ENCODE results near the gene NR1I3. TPM values are rescaled to one million over a fixed set of nuclear protein-coding genes. Genes with fewer than 3 reads are reported as not detected.

Gene NR1I3
- total and polyA plus RNA-seq, 2 of the 13 experiments (the other 11 are each of a cell fraction or from before 2014, with no cell fraction given) = 0.62 to 0.95 TPM

DNA sequence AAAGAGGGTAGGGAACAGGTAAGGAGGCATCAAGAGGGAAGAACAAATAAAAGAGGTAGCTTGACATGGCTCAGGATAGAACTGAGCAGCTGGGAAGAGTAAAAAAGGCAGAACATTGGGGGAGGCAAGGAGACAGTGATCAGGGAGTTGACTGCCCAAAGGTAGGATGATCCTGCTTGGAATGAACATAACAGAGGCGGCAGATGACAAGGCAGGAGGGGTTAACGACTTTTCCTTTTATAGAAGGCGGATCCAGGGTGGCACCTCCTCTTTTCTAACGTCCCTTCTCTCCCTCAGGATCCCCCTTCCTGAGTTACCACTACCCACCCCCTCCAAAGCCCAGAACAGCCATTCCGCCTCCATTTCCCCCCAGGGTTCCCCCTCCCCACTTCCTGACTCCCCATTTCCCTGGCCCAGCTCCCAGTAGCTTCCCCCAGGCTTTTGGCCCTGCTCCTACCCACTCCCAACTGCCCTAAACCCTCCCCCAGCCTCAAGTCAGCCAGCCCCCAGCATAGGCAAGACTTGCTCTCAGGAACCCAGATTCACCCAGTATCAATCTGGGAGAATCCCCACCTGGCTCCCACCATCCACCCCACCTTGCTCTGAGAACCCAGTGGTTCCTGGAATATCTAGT, 38.4 kb downstream of the NR1I3 start:
- 57% methylated on average over 5 of the region's 5 CpGs for WGBS (ENCODE audit: low lambda C conversion rate)
- ATAC-seq (no peak), DNase-seq (ENCODE audit: low spot score) (no peak), FAIRE-seq (no peak)
- H3K27ac ChIP-seq (ENCODE audit: extremely low read length, insufficient read depth, low read length) = peak overlapping the region; percentile 70
- no peak overlapping the region for H2AFZ ChIP-seq (ENCODE audit: low read length)
- intact Hi-C loops (cut with micrococcal nuclease; ENCODE audit: unreplicated experiment) (no loop called here), in situ Hi-C loops (cut with HindIII; ENCODE audit: extremely low pct_ligation_motif_present, low pct_unique_long_range_greater_than_20kb) (loop anchor here (5.0 kb wide), 1 partner anchor 183 kb away; no protein-coding TSS in a partner anchor)
- H3K9me3 ChIP-seq (ENCODE audit: low read length) = no peaks in the 10 kb centered on the region
- peaks cover 20% of the 10 kb centered on the region for H3K79me2 ChIP-seq (ENCODE audit: insufficient read depth, low read length)
- H3K4me2 ChIP-seq (ENCODE audit: low read depth, low read length) = peak overlapping the region; percentile 98
- POLR2A ChIA-PET = interaction anchor here (1.2 to 3.5 kb wide), 7 partner anchors 19 to 190 kb away, joined by 3 to 44 read pairs (median 8); partner anchors contain the start of genes APOA2, CFAP126, SDHC and TOMM40L
- no peaks in the 10 kb centered on the region for H4K20me1 ChIP-seq (ENCODE audit: insufficient read depth, low read length)
- H3K27me3 ChIP-seq (ENCODE audit: control insufficient read depth in 1 of 2, insufficient read depth in 2 of 2, low read length in 2 of 2) = no peaks in the 10 kb centered on the region; a peak in 1 of 5 replicates
- TF ChIP-seq, protein P1, sequence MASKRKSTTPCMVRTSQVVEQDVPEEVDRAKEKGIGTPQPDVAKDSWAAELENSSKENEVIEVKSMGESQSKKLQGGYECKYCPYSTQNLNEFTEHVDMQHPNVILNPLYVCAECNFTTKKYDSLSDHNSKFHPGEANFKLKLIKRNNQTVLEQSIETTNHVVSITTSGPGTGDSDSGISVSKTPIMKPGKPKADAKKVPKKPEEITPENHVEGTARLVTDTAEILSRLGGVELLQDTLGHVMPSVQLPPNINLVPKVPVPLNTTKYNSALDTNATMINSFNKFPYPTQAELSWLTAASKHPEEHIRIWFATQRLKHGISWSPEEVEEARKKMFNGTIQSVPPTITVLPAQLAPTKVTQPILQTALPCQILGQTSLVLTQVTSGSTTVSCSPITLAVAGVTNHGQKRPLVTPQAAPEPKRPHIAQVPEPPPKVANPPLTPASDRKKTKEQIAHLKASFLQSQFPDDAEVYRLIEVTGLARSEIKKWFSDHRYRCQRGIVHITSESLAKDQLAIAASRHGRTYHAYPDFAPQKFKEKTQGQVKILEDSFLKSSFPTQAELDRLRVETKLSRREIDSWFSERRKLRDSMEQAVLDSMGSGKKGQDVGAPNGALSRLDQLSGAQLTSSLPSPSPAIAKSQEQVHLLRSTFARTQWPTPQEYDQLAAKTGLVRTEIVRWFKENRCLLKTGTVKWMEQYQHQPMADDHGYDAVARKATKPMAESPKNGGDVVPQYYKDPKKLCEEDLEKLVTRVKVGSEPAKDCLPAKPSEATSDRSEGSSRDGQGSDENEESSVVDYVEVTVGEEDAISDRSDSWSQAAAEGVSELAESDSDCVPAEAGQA (IDR thresholded peaks at IDR 0.05; ENCODE audit: low read depth) = no peak
- TF ChIP-seq, protein P1 (CRISPR knock-in tag; IDR thresholded peaks at IDR 0.05; ENCODE audit: borderline replicate concordance) = no peak
- TF ChIP-seq ZNF383 (CRISPR knock-in tag; IDR thresholded peaks at IDR 0.05; ENCODE audit: borderline replicate concordance) (0 out of 2 replicates have a peak, but pooled peaks have one; percentile 37), HMG20A (CRISPR knock-in tag; IDR thresholded peaks at IDR 0.05; ENCODE audit: borderline replicate concordance) (no peak), ZNF513 (CRISPR knock-in tag; conservative IDR thresholded peaks at IDR 0.05) (no peak), DNMT1 (CRISPR knock-in tag; IDR thresholded peaks at IDR 0.05) (no peak)
- CTCF ChIA-PET (ENCODE audit: low intra/inter-chr PET ratio, low total read pairs) = no interaction called here
- peaks cover 74% of the 10 kb centered on the region for H3K4me1 ChIP-seq (ENCODE audit: insufficient read depth, low read length)
- H3K9ac ChIP-seq (ENCODE audit: insufficient read depth, low read depth, low read length) = peak overlapping the region; percentile 56; the same call in 1 of the 2 replicates
- peaks cover 0 to 15% of the 10 kb centered on the region in 2 experiments; a peak in 3 of 5 replicates for H3K36me3 ChIP-seq (replicated peaks in 1 of 2; ENCODE audit: control insufficient read depth in 1 of 2, insufficient read depth in 2 of 2, low read length in 2 of 2)
- H3K4me3 ChIP-seq (replicated peaks in 1 of 3; ENCODE audit: insufficient read depth in 1 of 3, low read depth in 2 of 3, low read length in 3 of 3) = peak overlapping the region; percentile 23 to 85 (median 56); a peak in 5 of 6 replicates
- BruUV-seq (replicated peaks) = no TSS peak
